Measurements from ENCODE around the gene ZNF790. TPM values are rescaled to one million over a fixed set of nuclear protein-coding genes. Genes with fewer than 3 reads are reported as not detected.
"Not testable (repeated sequence)": the region's sequence is repeated elsewhere in the genome, so short reads cannot be mapped to it uniquely, and the experiment has no call there.

ZNF790 gene
- polyA plus RNA-seq (ENCODE audit: insufficient read length in 4 of 4) = 10 to 100 TPM in 3 of 4 donors, 1 to 10 TPM in 1; 9.5 to 14.5 (median 12.1) TPM

- DNase-seq (ENCODE audit: low read depth in 4 of 4, low spot score in 2 of 4) = peak; percentile 89 to 96 (median 94)
Measured at GRCh38 chr19:36837906-36838783, at the start of gene ZNF790. ZNF790 (minus strand) TSS chr19:36838387; CDS start chr19:36825619, 12,768 bp downstream.

GRCh38 chr19:36876993-36877938 is 39.1 kb upstream of the ZNF790 start:
- DNase-seq (ENCODE audit: low read depth in 4 of 4, low spot score in 2 of 4) = no peak

GRCh38 chr19:36851898-36852297 is 13.7 kb upstream of the ZNF790 start:
- DNase-seq (ENCODE audit: low read depth in 4 of 4, low spot score in 2 of 4) = no peak

- DNase-seq (ENCODE audit: low read depth in 4 of 4, low spot score in 2 of 4) = peak; percentile 91 to 97 (median 95)
Measured at GRCh38 chr19:36850559-36851442, 12.6 kb upstream of the ZNF790 start, which contains the start of gene ZNF345. ZNF345 (plus strand) TSS chr19:36850876; CDS start chr19:36876831, 25,955 bp downstream.

GRCh38 chr19:36849701-36850558 is 11.7 kb upstream of the ZNF790 start:
- DNase-seq (ENCODE audit: low read depth in 4 of 4, low spot score in 2 of 4) = peak; percentile 75 to 98 (median 88)

GRCh38 chr19:36847968-36848367 is 9.8 kb upstream of the ZNF790 start:
- DNase-seq (ENCODE audit: low read depth in 4 of 4, low spot score in 2 of 4) = no peak

- no peak for DNase-seq (ENCODE audit: low read depth in 4 of 4, low spot score in 2 of 4)
Measured at GRCh38 chr19:36838784-36839324, 667 bp upstream of the ZNF790 start.

GRCh38 chr19:36837176-36837905 is 846 bp downstream of the ZNF790 start:
- no peak for DNase-seq (ENCODE audit: low read depth in 4 of 4, low spot score in 2 of 4)

- no peak for DNase-seq (ENCODE audit: low read depth in 4 of 4, low spot score in 2 of 4)
Measured at GRCh38 chr19:36833430-36833829, 4.8 kb downstream of the ZNF790 start.

GRCh38 chr19:36821758-36822157 is 16.4 kb downstream of the ZNF790 start:
- DNase-seq (ENCODE audit: low read depth in 4 of 4, low spot score in 2 of 4) = no peak

GRCh38 chr19:36819130-36819630 is 19.0 kb downstream of the ZNF790 start:
- DNase-seq (ENCODE audit: low read depth in 4 of 4, low spot score in 2 of 4) = no peak

- DNase-seq (ENCODE audit: low read depth in 4 of 4, low spot score in 2 of 4) = no peak
Measured at GRCh38 chr19:36807029-36807428, 31.2 kb downstream of the ZNF790 start.

GRCh38 chr19:36805364-36805763 is 32.8 kb downstream of the ZNF790 start:
- no peak for DNase-seq (ENCODE audit: low read depth in 4 of 4, low spot score in 2 of 4)

- no peak for DNase-seq (ENCODE audit: low read depth in 4 of 4, low spot score in 2 of 4)
Measured at GRCh38 chr19:36797786-36798108, 40.4 kb downstream of the ZNF790 start.

GRCh38 chr19:36796714-36796992 is 41.5 kb downstream of the ZNF790 start:
- no peak for DNase-seq (ENCODE audit: low read depth in 4 of 4, low spot score in 2 of 4)

GRCh38 chr19:36791420-36792141 is 46.6 kb downstream of the ZNF790 start:
- DNase-seq (ENCODE audit: low read depth in 4 of 4, low spot score in 2 of 4) = not testable (repeated sequence)

GRCh38 chr19:36775768-36776167 is 62.4 kb downstream of the ZNF790 start:
- DNase-seq (ENCODE audit: low read depth in 4 of 4, low spot score in 2 of 4) = no peak

GRCh38 chr19:36773223-36773579 is 65.0 kb downstream of the ZNF790 start:
- DNase-seq (ENCODE audit: low read depth in 4 of 4, low spot score in 2 of 4) = no peak

Data from left renal cortex interstitium (tissue), 4 donors.